C4-2B (cell line): ENCODE results near the gene ARHGEF16.

Experiments used
- CTCF ChIP-seq: fragments of 450-650 bp; conservative IDR thresholded peaks from 2 replicates; pipeline ENCODE4 v1.5.1; 2017; ENCODE audit warnings: mild to moderate bottlenecking
- ZFX ChIP-seq: fragments of 450-650 bp; IDR thresholded peaks from 2 replicates; pipeline ENCODE4 v1.6.1; 2017

- TF ChIP-seq CTCF (no peak), ZFX (no peak)
Observed at GRCh38 chr1:3522112-3522511, 67.6 kb downstream of the ARHGEF16 start.
